Tibial nerve (tissue), 4 donors: ENCODE results near the gene C1orf159.

Source experiments
- EP300 ChIP-seq, 2 donors: sonication (generic); formaldehyde crosslinking; IDR thresholded peaks; one replicate each; pipeline ENCODE4 v1.6.1; 2017; ENCODE audit warnings: antibody characterized with exemption in 2 of 2, mild to moderate bottlenecking in 1 of 2
- POLR2A ChIP-seq, 2 donors: fragments of 450-650 bp; IDR thresholded peaks; one replicate each; pipeline ENCODE4 v1.6.1; 2017; ENCODE audit warnings: antibody characterized with exemption in 2 of 2, mild to moderate bottlenecking in 2 of 2, moderate library complexity in 2 of 2
- TF ChIP-seq, protein P1 (sequence below), 5 experiments: fragments of 200-600 bp in 3 of 5; fragments of 450-650 bp in 2 of 5; sonication (generic) in 3 of 5; IDR thresholded peaks; one replicate each; pipeline ENCODE4 v1.5.1; 2016 to 2019; ENCODE audit warnings: antibody characterized with exemption in 5 of 5, mild to moderate bottlenecking in 3 of 5, moderate library complexity in 2 of 5

DNA sequence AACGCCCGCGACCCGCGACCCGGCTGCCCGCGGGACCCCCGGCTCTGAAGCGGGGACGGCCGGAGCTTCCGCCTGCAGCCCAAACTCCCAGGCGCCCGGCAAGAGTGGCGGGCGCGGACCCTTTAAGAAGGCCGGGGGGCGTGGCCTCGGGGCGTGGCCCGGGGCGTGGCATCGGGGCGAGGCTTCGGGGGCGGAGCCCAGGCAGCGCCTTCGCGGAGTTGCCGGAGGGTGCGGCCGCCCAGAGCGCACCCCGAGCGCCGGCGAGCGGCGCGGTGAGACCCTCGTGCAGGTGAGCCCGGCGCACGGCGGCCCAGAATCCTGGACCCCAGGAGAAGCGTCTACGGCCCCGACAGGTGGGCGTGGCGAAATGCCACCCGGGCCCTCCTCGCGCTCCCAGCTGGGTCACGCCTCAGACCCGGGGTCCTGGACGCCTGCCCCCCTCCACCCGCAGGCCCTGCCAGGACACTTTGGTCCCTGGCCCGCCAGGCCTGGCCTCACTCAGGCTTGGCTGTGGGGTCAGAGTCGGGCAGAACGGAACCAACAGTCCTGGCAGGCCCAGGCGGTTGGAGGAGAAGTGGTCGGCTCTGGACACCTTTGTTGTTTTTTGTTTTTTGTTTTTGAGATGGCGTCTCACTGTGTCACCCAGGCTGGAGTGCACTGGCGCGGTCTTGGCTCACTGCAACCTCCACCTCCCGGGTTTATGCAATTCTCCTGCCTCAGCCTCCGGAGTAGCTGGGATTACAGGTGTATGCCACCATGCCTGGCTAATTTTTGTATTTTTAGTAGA, 56.2 kb downstream of the C1orf159 start:
- TF ChIP-seq, protein P1, sequence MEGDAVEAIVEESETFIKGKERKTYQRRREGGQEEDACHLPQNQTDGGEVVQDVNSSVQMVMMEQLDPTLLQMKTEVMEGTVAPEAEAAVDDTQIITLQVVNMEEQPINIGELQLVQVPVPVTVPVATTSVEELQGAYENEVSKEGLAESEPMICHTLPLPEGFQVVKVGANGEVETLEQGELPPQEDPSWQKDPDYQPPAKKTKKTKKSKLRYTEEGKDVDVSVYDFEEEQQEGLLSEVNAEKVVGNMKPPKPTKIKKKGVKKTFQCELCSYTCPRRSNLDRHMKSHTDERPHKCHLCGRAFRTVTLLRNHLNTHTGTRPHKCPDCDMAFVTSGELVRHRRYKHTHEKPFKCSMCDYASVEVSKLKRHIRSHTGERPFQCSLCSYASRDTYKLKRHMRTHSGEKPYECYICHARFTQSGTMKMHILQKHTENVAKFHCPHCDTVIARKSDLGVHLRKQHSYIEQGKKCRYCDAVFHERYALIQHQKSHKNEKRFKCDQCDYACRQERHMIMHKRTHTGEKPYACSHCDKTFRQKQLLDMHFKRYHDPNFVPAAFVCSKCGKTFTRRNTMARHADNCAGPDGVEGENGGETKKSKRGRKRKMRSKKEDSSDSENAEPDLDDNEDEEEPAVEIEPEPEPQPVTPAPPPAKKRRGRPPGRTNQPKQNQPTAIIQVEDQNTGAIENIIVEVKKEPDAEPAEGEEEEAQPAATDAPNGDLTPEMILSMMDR (IDR thresholded peaks at IDR 0.05): no peak
- TF ChIP-seq POLR2A (IDR thresholded peaks at IDR 0.05) (no peak), EP300 (IDR thresholded peaks at IDR 0.05) (no peak)
